Measurements from ENCODE around the gene HECW1. TPM values are rescaled to one million over a fixed set of nuclear protein-coding genes. Genes with fewer than 3 reads are reported as not detected.

HECW1 gene
- polyA plus RNA-seq, 4 donors, result under 0.01 to 0.10 (median 0.03) TPM; not detected in 1

- H3K4me3 ChIP-seq (ENCODE audit: low read depth in 1 of 3, low read length in 3 of 3), result no peak overlapping the region
- WGBS, 3 donors, result 83 to 96% (median 94%) methylated on average over 1 of the region's 1 CpG
- DNase-seq (no peak), FAIRE-seq (no peak)
- H3K27ac ChIP-seq (ENCODE audit: low read depth in 1 of 3, low read length in 2 of 3), result no peak overlapping the region
- H3K36me3 ChIP-seq (ENCODE audit: control insufficient read depth in 3 of 3, insufficient read depth in 2 of 3, low read depth in 1 of 3, low read length in 3 of 3), result no peaks in the 10 kb centered on the region
- H3K9me3 ChIP-seq (ENCODE audit: control insufficient read depth in 2 of 2, insufficient read depth in 1 of 2, low read depth in 1 of 2, low read length in 1 of 2), result peaks cover 0 to 7% of the 10 kb centered on the region in 2 donors
- H3K27me3 ChIP-seq (ENCODE audit: control insufficient read depth in 3 of 3, insufficient read depth in 3 of 3, low read length in 3 of 3), result no peaks in the 10 kb centered on the region
- H3K4me1 ChIP-seq (ENCODE audit: control insufficient read depth in 3 of 3, insufficient read depth in 2 of 3, low read depth in 1 of 3, low read length in 2 of 3), result no peaks in the 10 kb centered on the region
Observed at GRCh38 chr7:43353902-43354301, 241.5 kb downstream of the HECW1 start.

- Histone ChIP-seq H3K4me3 (ENCODE audit: low read depth in 1 of 3, low read length in 3 of 3) (no peak overlapping the region), H3K27me3 (ENCODE audit: control insufficient read depth in 3 of 3, insufficient read depth in 3 of 3, low read length in 3 of 3) (no peaks in the 10 kb centered on the region), H3K4me1 (ENCODE audit: control insufficient read depth in 3 of 3, insufficient read depth in 2 of 3, low read depth in 1 of 3, low read length in 2 of 3) (no peaks in the 10 kb centered on the region), H3K9me3 (ENCODE audit: control insufficient read depth in 2 of 2, insufficient read depth in 1 of 2, low read depth in 1 of 2, low read length in 1 of 2) (no peaks in the 10 kb centered on the region), H3K27ac (ENCODE audit: low read depth in 1 of 3, low read length in 2 of 3) (no peak overlapping the region), H3K36me3 (ENCODE audit: control insufficient read depth in 3 of 3, insufficient read depth in 2 of 3, low read depth in 1 of 3, low read length in 3 of 3) (no peaks in the 10 kb centered on the region)
- WGBS, 3 donors, result 36 to 44% (median 39%) methylated on average over 2 of the region's 2 CpGs
- FAIRE-seq, result no peak
- DNase-seq, result peak in 1 of 2 donors; percentile 12
Observed at GRCh38 chr7:43362652-43363034, 250.2 kb downstream of the HECW1 start.

- WGBS, 3 donors, result 63 to 73% (median 73%) methylated on average over 6 of the region's 6 CpGs
- Histone ChIP-seq H3K27me3 (ENCODE audit: control insufficient read depth in 3 of 3, insufficient read depth in 3 of 3, low read length in 3 of 3) (peaks cover 0 to 4% (median 0%) of the 10 kb centered on the region in 3 donors), H3K36me3 (ENCODE audit: control insufficient read depth in 3 of 3, insufficient read depth in 2 of 3, low read depth in 1 of 3, low read length in 3 of 3) (no peaks in the 10 kb centered on the region), H3K9me3 (ENCODE audit: control insufficient read depth in 2 of 2, insufficient read depth in 1 of 2, low read depth in 1 of 2, low read length in 1 of 2) (no peaks in the 10 kb centered on the region), H3K4me1 (ENCODE audit: control insufficient read depth in 3 of 3, insufficient read depth in 2 of 3, low read depth in 1 of 3, low read length in 2 of 3) (no peaks in the 10 kb centered on the region), H3K27ac (ENCODE audit: low read depth in 1 of 3, low read length in 2 of 3) (no peak overlapping the region), H3K4me3 (ENCODE audit: low read depth in 1 of 3, low read length in 3 of 3) (no peak overlapping the region)
- DNase-seq (no peak), FAIRE-seq (no peak)
Observed at GRCh38 chr7:43363035-43363791, 250.8 kb downstream of the HECW1 start.

- H3K27ac ChIP-seq (ENCODE audit: low read depth in 1 of 3, low read length in 2 of 3), result no peak overlapping the region
- no peaks in the 10 kb centered on the region for H3K36me3 ChIP-seq (ENCODE audit: control insufficient read depth in 3 of 3, insufficient read depth in 2 of 3, low read depth in 1 of 3, low read length in 3 of 3)
- H3K9me3 ChIP-seq (ENCODE audit: control insufficient read depth in 2 of 2, insufficient read depth in 1 of 2, low read depth in 1 of 2, low read length in 1 of 2), result no peaks in the 10 kb centered on the region
- H3K27me3 ChIP-seq (ENCODE audit: control insufficient read depth in 3 of 3, insufficient read depth in 3 of 3, low read length in 3 of 3), result peaks cover 0 to 4% (median 0%) of the 10 kb centered on the region in 3 donors
- no peak for DNase-seq
- H3K4me3 ChIP-seq (ENCODE audit: low read depth in 1 of 3, low read length in 3 of 3), result no peak overlapping the region
- 78 to 91% (median 88%) methylated on average over 7 of the region's 7 CpGs for WGBS, 3 donors
- FAIRE-seq, result no peak
- no peaks in the 10 kb centered on the region for H3K4me1 ChIP-seq (ENCODE audit: control insufficient read depth in 3 of 3, insufficient read depth in 2 of 3, low read depth in 1 of 3, low read length in 2 of 3)
Observed at GRCh38 chr7:43364391-43364790, 251.9 kb downstream of the HECW1 start.

- H3K36me3 ChIP-seq (ENCODE audit: control insufficient read depth in 3 of 3, insufficient read depth in 2 of 3, low read depth in 1 of 3, low read length in 3 of 3), result no peaks in the 10 kb centered on the region
- FAIRE-seq (no peak), DNase-seq (no peak)
- H3K27ac ChIP-seq (ENCODE audit: low read depth in 1 of 3, low read length in 2 of 3), result no peak overlapping the region
- peaks cover 0 to 2% (median 0%) of the 10 kb centered on the region in 3 donors for H3K27me3 ChIP-seq (ENCODE audit: control insufficient read depth in 3 of 3, insufficient read depth in 3 of 3, low read length in 3 of 3)
- H3K9me3 ChIP-seq (ENCODE audit: control insufficient read depth in 2 of 2, insufficient read depth in 1 of 2, low read depth in 1 of 2, low read length in 1 of 2), result no peaks in the 10 kb centered on the region
- no peak overlapping the region for H3K4me3 ChIP-seq (ENCODE audit: low read depth in 1 of 3, low read length in 3 of 3)
- 19 to 28% (median 23%) methylated on average over 6 of the region's 6 CpGs for WGBS, 3 donors
- H3K4me1 ChIP-seq (ENCODE audit: control insufficient read depth in 3 of 3, insufficient read depth in 2 of 3, low read depth in 1 of 3, low read length in 2 of 3), result no peaks in the 10 kb centered on the region
Observed at GRCh38 chr7:43372676-43373355, 260.4 kb downstream of the HECW1 start.

GRCh38 chr7:43377196-43377960 lies 264.9 kb downstream of the HECW1 start:
- H3K4me3 ChIP-seq (ENCODE audit: low read depth in 1 of 3, low read length in 3 of 3), result no peak overlapping the region
- no peak for FAIRE-seq
- DNase-seq, result no peak
- H3K36me3 ChIP-seq (ENCODE audit: control insufficient read depth in 3 of 3, insufficient read depth in 2 of 3, low read depth in 1 of 3, low read length in 3 of 3), result no peaks in the 10 kb centered on the region
- 67 to 73% (median 70%) methylated on average over 4 of the region's 4 CpGs for WGBS, 3 donors
- no peaks in the 10 kb centered on the region for H3K9me3 ChIP-seq (ENCODE audit: control insufficient read depth in 2 of 2, insufficient read depth in 1 of 2, low read depth in 1 of 2, low read length in 1 of 2)
- no peaks in the 10 kb centered on the region for H3K27me3 ChIP-seq (ENCODE audit: control insufficient read depth in 3 of 3, insufficient read depth in 3 of 3, low read length in 3 of 3)
- H3K27ac ChIP-seq (ENCODE audit: low read depth in 1 of 3, low read length in 2 of 3), result no peak overlapping the region
- H3K4me1 ChIP-seq (ENCODE audit: control insufficient read depth in 3 of 3, insufficient read depth in 2 of 3, low read depth in 1 of 3, low read length in 2 of 3), result no peaks in the 10 kb centered on the region

- 81 to 84% (median 82%) methylated on average over 2 of the region's 2 CpGs for WGBS, 3 donors
- no peak overlapping the region for H3K4me3 ChIP-seq (ENCODE audit: low read depth in 1 of 3, low read length in 3 of 3)
- H3K27ac ChIP-seq (ENCODE audit: low read depth in 1 of 3, low read length in 2 of 3), result no peak overlapping the region
- no peaks in the 10 kb centered on the region for H3K4me1 ChIP-seq (ENCODE audit: control insufficient read depth in 3 of 3, insufficient read depth in 2 of 3, low read depth in 1 of 3, low read length in 2 of 3)
- H3K27me3 ChIP-seq (ENCODE audit: control insufficient read depth in 3 of 3, insufficient read depth in 3 of 3, low read length in 3 of 3), result no peaks in the 10 kb centered on the region
- DNase-seq, result no peak
- H3K36me3 ChIP-seq (ENCODE audit: control insufficient read depth in 3 of 3, insufficient read depth in 2 of 3, low read depth in 1 of 3, low read length in 3 of 3), result no peaks in the 10 kb centered on the region
- no peaks in the 10 kb centered on the region for H3K9me3 ChIP-seq (ENCODE audit: control insufficient read depth in 2 of 2, insufficient read depth in 1 of 2, low read depth in 1 of 2, low read length in 1 of 2)
- FAIRE-seq, result no peak
Observed at GRCh38 chr7:43379210-43379609, 266.8 kb downstream of the HECW1 start.

GRCh38 chr7:43384616-43385308 lies 272.3 kb downstream of the HECW1 start:
- WGBS, 3 donors, result 69 to 74% (median 73%) methylated on average over 8 of the region's 8 CpGs
- no peak for DNase-seq
- H3K27ac ChIP-seq (ENCODE audit: low read depth in 1 of 3, low read length in 2 of 3), result no peak overlapping the region
- no peak overlapping the region for H3K4me3 ChIP-seq (ENCODE audit: low read depth in 1 of 3, low read length in 3 of 3)
- no peak for FAIRE-seq
- H3K36me3 ChIP-seq (ENCODE audit: control insufficient read depth in 3 of 3, insufficient read depth in 2 of 3, low read depth in 1 of 3, low read length in 3 of 3), result no peaks in the 10 kb centered on the region
- no peaks in the 10 kb centered on the region for H3K4me1 ChIP-seq (ENCODE audit: control insufficient read depth in 3 of 3, insufficient read depth in 2 of 3, low read depth in 1 of 3, low read length in 2 of 3)
- peaks cover 0 to 5% of the 10 kb centered on the region in 2 donors for H3K9me3 ChIP-seq (ENCODE audit: control insufficient read depth in 2 of 2, insufficient read depth in 1 of 2, low read depth in 1 of 2, low read length in 1 of 2)
- no peaks in the 10 kb centered on the region for H3K27me3 ChIP-seq (ENCODE audit: control insufficient read depth in 3 of 3, insufficient read depth in 3 of 3, low read length in 3 of 3)

Measured in small intestine (tissue), 7 donors.